CD4-positive, alpha-beta T cell treated with Interleukin-15 for 1 hour (primary cell): Measurements from ENCODE around the gene EXOC6B.
"Not testable (repeated sequence)": the region's sequence is repeated elsewhere in the genome, so short reads cannot be mapped to it uniquely, and the experiment has no call there.

Source experiments
- DNase-seq: peaks from one replicate; pipeline ENCODE4 v3.0.0-alpha.2; 2020

Gene EXOC6B

DNA sequence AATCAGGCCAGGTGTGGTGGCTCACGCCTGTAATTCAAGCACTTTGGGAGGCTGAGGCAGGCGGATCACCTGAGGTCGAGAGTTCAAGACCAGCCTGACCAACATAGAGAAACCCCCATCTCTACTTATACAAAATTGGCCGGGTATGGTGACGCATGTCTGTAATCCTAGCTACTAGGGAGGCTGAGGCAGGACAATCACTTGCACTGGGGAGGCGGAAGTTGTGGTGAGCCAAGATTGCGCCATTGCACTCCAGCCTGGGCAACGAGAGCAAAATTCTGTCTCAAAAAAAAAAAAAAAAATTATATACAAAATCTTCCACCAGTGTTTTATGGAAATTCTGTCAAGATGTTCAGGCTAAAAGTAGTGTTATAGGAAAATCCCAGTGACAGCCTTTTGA, 290.2 kb downstream of the EXOC6B start:
- not testable (repeated sequence) for DNase-seq

DNA sequence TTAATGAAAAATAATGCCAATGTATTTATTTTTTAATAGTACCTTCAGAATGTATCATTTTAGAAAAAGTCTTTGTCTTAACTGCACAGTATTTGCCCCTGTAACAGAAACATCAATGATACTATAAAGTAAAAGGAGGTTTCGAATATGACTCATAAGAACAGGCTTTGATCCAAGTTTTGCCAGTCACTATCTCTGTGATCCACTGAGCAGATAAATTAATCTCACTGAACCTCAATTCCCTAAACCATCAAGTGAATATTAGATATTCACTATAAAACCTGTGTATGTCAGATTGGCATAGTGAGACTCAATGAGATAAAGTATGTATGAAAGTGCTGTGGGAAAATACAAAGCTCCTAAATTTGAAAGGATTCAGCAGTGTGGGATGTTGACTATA, 292.1 kb downstream of the EXOC6B start:
- DNase-seq, result no peak

DNA sequence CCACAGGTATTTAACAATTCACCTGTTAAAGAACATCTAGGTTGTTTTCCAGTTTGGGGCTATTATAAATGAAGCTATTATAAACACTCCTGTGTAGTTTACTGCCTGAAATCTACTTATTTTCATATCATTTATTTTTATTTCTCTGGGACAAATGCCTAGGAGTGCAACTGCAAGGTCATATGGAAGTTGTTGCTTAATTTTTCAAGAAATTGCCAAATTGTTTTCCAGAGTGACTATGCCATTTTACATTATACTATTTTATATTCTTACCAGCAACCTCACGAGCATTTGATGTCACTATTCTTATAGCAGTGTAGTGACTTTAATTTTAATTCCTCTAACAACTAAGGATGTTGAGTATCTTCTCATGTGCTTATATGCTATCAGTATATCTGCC, 298.4 kb downstream of the EXOC6B start:
- no peak for DNase-seq

DNA sequence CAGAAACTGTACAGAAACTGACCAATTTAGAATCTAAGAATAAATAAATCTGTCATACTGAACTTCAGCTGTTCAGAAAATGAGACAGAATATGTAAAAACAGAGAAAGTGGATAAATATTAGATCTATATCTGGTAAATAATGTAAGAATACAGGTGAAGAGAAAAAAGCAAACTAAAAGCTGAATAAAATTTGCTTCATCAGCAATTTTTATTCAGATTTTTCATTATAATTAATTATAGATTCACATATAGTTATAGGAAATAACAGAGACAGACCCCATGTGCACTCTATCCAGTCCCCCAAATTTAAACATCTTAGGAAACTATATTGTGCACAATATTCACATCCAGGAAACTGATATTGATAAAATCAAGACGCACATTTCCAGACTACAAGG, 299.2 kb downstream of the EXOC6B start:
- no peak for DNase-seq

DNA sequence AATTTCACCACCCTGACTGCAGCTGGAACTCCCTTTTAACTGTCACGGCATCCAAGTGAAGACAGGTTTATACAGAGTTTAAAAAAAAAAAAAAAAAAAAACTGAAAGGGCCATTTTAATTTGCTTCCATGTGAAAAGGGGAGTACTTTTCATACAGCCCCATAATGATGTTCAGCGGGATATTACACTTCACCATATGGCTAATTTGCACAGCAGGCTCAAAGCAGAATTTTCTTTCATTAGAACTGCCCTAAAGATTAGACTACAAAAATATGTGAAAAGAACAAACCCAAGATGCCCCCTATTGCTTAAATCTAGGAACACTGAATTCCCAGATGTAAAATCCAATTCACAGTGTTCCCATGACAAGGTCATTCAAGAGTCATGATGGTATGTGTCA, 301.8 kb downstream of the EXOC6B start:
- no peak for DNase-seq

DNA sequence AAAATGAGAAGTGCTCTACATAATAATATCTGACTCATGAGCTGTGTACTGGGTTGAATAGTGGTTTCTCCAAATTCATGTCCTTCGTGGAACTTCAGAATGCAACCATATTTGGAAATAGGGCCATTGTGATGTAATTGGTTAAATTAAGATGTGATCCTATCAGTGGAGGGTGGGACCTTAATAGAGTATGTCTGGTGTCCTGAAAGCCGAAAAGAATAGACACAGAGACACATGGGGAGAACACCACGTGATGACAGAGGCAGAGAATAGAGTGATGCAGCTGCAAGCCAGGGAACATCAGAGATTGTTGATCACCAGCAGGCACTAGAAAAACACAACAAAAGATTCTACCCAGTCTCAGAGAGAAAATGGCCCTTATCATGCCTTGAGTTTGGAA, 310.1 kb downstream of the EXOC6B start:
- no peak for DNase-seq

DNA sequence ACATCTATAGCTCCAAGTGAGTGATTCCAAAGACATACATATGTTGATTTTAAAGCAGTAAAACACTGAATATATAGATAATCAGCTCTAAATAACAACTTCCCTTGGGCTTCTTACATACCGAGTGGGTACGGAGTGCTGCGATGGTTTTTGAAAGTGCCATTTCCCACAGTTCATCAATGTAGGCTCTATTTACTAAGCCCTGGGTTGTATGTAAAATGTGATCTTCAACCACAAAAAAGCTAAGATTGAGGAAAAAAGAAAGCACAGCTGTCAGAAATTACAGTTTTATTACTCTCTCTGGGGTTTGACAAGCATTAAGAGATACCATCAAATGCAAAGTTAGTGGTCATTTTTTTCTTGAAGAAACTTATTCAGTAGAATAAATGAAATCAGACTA, 312.8 kb downstream of the EXOC6B start:
- no peak for DNase-seq

DNA sequence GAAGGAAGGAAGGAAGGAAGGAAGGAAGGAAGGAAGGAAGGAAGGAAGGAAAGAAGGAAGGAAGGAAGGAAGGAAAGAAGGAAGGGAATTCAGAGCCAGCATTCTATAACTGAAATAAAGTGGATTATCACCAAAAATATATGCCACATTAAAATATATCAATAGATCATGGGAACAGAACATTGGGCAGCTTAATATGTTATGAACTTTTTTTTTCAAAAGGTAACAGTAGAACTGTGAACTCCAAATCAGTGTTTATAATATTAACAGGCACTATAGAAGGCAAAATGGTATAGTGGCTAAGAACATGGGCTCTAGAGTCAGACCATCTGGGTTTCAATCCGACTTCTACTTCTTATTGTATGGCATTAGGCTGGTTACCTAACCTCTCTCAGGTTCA, 313.5 kb downstream of the EXOC6B start:
- no peak for DNase-seq

DNA sequence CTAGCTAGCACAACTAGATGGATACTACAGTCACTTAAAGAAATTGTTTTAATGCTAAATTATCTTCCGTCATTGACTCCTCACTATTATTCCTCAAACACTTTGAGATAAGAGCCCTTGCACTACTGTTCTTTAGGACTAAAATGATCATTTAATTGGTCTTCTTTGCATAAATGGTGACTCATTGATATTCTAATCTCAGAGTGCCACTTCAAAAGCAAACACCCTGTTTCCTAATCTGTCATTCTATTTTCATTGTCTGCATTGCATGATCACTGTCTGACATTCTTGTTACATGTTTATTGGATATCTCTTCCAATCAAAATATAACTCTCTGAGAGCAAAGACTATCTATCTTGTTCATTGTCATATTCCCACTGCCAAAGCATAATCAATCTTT, 313.9 kb downstream of the EXOC6B start:
- no peak for DNase-seq

DNA sequence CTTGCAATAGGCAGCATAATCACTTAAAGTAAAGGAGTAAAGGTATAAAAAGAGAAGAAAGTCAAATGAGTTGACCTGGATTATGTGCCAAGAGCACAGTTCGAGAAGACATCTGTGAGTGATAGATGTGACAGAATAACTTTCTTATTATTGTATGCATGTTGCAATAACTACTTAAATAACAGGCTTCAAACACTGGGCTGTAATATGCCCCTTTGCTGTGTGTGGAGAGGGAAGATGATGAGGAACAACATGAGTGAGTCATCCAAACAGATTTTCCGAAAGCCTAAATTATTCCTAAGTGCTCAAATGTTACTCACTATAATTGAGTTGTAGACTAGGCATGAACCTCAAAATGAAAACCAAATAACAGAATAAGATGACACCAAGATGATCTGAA, 328.1 kb downstream of the EXOC6B start:
- DNase-seq, result no peak

DNA sequence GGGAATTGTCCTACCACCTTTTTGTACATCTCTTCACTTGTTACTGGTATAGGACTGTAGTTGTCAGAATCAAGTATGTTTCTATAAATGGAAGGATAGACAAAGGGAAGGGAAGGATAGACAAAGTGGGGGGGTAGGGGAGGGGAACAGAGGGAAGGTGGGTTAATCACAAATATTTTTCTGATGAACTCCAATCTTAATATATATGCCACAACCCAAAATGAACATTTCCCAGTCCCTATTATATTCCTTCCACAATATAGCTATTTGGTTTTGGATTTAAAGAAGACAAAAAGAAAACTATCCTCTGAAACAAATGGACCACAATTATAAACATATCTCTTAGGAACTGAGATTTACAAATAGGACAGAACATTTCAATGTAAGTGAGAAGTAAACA, 329.4 kb downstream of the EXOC6B start:
- DNase-seq, result no peak

DNA sequence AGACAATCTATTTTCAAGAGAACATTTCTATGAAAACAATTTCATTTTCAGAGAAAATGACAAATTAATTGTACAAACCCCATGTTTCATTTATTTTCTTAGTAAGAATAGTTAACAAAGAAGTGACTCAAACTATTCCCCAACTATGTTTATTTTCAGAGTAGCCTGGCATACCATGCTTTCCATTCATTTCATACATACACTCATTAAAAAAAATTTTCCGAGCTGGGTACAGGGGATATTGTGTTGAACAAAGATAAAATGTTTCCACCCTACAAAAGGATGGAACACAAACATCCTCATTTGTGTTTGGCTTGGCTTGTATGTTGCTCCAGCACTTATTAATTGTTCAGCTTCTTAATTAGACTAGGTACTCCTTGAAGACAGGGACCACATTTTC, 331.4 kb downstream of the EXOC6B start:
- no peak for DNase-seq

DNA sequence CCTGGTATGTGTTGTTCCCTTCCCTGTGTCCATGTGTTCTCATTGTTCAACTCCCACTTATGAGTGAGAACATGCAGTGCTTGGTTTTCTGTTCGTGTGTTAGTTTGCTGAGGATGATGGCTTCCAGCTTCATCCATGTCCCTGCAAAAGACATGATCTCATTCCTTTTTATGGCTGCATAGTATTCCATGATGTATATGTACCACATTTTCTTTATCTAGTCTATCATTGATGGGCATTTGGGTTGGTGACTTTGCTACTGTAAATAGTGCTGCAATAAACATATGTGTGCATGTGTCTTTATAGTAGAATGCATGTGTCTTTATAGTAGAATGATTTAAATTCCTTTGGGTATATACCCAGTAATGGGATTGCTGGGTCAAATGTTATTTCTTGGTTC, 341.2 kb downstream of the EXOC6B start:
- DNase-seq, result not testable (repeated sequence)

DNA sequence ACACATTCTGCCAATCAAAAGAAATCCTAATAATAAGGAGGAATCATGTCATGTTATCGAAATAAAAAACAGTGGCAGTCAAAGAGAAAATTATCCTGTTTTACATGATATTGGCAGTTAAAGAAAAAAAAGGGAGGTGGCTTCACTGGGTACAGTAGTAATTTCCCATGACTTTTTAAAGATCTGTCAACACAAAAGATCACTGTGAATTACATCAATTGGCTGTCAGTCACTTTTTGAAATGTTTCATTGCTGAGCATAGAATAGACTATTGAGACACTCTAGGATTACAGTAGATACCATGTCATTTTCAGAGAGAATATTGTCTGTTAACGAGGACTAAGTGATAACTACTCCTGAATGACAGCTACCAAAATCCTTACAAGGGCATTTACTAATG, 342.5 kb downstream of the EXOC6B start:
- DNase-seq, result no peak

DNA sequence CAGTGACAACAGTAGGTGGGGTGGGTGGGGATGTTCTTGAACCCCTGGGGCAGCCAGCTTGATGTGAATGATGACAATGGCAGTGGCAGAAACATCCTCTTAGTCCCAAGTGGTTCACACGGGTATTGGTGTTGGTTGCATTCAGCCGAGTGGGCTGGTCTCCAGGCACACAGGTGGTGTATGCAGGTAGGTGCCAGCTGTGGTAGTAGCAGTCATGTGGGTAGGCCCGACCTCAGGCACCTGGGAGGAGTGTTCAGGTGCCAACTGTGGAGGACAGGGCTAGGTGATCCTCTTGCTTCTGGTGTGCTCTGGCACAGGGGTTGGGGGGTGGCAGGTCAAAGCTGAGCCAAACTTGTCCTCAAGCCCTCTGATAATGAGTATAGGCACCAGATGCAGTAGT, 350.6 kb downstream of the EXOC6B start:
- no peak for DNase-seq

DNA sequence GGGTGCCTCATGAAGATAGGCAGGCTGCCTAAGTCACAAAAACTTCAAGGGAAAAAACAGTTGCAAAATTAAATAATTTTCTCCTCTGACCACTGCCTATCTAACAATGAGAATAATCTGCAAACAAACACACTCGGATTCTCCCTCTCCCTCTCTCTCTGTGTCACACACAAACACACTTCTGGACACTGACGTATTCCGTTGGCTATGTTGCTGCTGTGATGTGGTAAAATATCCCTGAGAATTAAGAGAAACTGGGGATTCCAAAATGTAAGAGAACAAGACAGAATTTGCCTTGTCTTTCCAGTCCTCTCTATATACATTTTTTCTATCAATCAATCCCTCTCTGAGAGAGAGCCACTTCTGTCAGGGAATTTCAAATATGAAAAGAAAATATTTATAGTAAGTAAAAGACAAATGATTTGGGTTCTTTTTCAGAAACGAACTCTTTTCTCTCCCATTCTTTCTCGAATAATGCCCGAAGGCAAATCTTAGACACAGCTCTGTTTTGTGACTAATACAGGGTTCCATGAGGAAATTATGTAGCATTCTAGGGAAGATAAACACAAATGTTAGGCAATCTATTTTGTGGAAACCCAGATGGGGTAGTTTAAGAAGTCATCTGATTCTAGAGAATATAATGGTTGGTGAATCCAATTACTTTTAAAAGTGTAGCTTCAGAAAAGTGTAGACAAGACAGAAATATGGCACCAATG, 367.9 kb downstream of the EXOC6B start:
- no peak for DNase-seq

DNA sequence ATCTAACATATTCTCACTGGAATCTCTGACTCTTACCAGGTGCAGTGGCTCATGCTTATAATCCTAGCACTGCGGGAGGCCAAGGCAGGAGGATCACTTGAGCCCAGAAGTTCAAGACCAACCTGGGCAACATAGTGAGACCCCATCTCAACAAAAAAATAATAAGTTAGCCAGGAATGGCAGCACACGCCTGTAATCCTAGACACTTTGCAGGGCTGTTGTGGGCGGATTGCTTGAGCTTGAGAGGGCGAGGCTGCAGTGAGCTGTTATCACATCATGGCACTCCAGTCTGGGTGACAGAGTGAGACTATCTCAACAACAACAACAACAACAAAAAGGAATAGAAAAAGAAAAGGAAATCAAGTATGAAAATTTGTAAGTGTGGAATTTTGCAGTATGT, 371.6 kb downstream of the EXOC6B start:
- DNase-seq, result no peak

DNA sequence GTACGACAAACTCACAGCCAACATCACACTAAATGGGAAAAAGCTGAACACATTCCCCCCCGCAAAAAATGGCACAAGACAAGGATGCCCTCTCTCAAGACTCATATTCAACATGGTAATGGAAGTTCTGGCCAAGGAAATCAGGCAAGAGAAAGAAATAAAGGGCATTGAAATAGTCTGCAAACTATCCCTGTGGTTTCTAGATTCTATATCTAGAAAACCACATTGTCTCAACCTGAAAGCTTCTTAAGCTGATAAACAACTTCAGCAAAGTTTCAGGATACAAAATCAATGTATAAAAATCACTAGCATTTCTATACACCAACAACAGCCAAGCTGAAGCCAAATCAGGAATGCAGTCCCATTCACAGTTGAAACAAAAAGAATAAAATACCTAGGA, 383.6 kb downstream of the EXOC6B start:
- no peak for DNase-seq

DNA sequence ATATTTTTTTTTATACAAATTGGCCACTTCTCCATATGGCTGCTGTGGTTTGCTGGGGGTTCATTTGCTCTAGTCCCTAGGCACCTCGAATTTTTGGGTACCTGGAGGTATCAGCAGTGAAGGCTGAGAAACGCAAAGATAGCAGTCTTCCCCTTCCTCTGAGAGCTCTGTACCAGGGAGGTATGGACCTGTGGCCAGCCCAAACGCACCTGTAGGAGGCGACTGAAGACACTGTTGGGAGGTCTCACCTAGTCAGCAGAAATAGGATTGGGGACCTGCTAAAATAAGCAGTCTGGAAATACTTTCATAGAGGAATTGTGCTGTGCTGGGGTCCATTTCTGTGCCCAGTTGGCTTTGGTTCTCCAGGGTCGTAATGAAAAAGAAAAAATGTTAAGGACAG, 385.9 kb downstream of the EXOC6B start:
- DNase-seq, result no peak

DNA sequence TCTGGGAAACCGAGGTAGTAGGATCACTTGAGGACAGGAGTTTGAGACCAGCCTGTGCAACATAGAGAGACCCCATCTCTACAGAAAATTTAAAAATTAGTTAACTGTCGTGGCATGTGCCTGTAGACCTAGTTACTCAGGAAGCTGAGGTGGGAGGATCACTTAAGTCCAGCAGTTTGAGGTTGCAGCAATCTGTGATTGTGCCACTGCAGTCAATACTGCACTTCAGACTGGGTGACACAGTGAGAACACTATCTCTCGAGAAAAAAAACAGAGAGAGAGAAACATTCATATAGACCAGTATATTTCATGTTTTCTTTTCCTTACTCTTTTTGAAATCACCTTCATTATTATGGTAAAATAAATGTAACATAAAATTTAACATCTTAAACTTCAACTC, 387.5 kb downstream of the EXOC6B start:
- DNase-seq, result no peak

DNA sequence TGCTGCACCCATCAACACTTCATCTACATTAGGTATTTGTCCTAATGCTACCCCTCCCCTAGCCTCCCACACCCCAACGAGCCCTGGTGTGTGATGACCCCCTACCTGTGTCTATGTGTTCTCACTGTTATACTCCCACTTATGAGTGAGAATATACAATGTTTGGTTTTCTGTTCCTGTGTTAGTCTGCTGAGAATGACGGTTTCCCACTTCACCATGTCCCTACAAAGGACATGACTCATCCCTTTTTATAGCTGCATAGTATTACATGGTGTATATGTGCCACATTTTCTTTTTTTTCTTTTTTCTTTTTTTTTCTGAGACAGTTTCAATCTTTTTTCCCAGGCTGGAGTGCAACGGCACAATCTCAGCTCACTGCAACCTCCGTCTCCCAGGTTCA, 394.1 kb downstream of the EXOC6B start:
- DNase-seq, result no peak

DNA sequence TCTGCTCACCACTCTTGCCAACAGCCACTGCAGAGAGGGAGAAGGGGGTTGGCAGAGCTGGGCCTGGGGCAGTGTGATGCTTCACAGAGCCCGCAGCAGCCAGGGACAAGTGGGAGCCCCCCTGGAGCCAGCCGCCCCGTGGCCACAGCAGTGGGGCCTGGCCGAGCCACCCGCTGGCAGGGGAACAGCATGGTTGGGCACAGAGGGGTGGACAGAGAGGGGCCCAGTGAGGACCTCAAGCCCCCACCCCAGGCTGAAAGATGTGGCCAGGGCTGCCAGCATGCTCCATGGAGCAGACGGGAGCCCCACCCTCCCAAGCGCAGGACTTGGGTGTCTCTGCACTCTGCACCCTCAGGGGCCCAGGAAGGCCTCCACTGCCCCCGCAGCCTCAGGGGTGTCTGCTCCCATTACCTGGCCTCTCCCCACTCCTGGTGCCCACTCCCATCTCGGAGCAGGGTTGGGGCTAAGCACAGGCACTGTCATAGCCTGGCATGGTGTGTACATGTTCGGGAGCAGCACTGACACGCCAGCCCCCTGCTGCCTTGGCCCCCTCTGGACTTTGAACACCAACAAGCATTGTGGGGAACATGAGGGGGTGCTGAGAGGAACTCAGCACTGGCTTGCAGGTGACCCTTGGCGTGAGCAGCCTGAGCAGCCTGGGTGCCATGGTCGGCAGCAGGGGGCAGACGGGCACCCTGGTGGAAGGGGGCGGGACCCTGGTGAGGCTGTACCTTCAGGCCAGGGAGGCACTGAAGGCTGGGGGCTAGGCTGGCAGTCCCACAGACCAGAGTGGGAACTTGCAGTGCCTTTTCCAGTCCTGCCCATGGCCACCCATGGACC, 398.6 kb downstream of the EXOC6B start:
- no peak for DNase-seq

DNA sequence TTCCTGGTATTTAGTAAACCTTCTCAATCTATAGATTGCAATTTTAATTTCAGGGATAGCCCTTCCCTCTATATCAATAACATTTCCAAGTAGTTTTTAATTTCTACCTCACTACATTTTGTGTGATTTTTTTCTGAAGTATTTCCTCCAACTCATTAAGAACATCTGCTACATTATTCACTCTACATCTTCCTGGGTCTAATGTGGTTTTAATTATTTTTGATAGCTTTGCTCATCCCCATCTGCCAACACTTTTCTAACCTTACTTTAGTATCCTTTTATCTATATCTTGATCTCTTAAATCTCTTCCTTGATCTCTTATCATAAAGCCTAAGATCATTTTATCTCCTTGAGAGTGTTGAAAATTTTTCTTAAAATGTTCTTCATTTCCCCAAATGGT, 399.8 kb downstream of the EXOC6B start:
- DNase-seq, result no peak

DNA sequence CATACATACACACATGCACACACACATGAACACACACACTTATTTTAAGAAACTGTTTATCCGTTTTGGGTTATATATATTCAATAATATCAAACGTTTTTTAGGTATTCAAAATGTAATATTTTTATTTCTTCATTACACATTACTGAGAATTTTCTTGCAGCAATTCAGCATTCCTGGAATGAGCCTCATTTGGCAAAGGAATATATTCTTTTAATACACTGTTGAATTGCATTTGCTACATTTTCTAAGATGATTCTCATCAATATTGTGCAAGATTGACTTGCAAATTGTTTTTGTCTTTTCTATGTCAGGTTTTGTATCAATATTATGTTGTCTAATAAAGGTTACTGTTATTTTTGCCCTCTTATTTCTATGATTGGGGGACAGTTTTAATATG, 402.1 kb downstream of the EXOC6B start:
- DNase-seq, result no peak
